ENCODE data around the gene GDF10.

The GDF10 gene

DNA sequence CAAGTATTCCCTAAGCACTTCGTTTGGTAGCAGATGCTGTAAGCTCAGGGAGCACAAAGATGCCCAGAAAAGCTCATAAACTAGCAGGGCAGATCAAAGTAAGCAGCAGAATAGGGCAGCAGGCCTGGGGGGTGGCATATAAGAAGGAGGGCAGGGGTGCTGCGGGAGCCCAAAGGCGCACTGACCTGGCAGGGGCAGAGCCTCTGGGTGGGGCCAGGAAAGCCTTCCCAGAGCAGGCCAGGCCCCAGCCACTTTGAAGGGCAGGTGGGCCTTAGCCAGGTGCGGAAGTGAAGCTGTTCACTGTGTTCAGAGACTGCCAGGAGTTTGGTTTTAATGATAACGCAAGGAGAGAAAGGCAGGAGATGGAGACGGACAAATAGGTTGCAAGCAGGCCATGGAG, 3.9 kb downstream of the GDF10 start:
- no peaks in the 10 kb centered on the region for H3K9me3 ChIP-seq
- H3K4me3 ChIP-seq, result no peak overlapping the region
- no peaks in the 10 kb centered on the region for H3K36me3 ChIP-seq
- no peak for TF ChIP-seq CTCF (IDR thresholded peaks at IDR 0.05)
- H3K27me3 ChIP-seq, result peaks cover 0 to 41% of the 10 kb centered on the region in 2 donors
- DNase-seq, result no peak
- no peak overlapping the region for H3K27ac ChIP-seq
- peaks cover 0 to 32% (median 22%) of the 10 kb centered on the region in 4 donors for H3K4me1 ChIP-seq
- intact Hi-C loops (cut with DNase I; ENCODE audit: low total_unique reads), result no loop called here

- TF ChIP-seq CTCF (IDR thresholded peaks at IDR 0.05), result no peak
- Histone ChIP-seq H3K27ac (no peak overlapping the region), H3K4me3 (no peak overlapping the region), H3K9me3 (no peaks in the 10 kb centered on the region), H3K4me1 (peaks cover 0 to 15% (median 9%) of the 10 kb centered on the region in 4 donors), H3K36me3 (no peaks in the 10 kb centered on the region), H3K27me3 (peaks cover 0 to 32% of the 10 kb centered on the region in 2 donors)
- intact Hi-C loops (cut with DNase I; ENCODE audit: low total_unique reads), result no loop called here
- DNase-seq, result no peak
Observed at GRCh38 chr10:47305566-47305965, 5.6 kb downstream of the GDF10 start.

DNA sequence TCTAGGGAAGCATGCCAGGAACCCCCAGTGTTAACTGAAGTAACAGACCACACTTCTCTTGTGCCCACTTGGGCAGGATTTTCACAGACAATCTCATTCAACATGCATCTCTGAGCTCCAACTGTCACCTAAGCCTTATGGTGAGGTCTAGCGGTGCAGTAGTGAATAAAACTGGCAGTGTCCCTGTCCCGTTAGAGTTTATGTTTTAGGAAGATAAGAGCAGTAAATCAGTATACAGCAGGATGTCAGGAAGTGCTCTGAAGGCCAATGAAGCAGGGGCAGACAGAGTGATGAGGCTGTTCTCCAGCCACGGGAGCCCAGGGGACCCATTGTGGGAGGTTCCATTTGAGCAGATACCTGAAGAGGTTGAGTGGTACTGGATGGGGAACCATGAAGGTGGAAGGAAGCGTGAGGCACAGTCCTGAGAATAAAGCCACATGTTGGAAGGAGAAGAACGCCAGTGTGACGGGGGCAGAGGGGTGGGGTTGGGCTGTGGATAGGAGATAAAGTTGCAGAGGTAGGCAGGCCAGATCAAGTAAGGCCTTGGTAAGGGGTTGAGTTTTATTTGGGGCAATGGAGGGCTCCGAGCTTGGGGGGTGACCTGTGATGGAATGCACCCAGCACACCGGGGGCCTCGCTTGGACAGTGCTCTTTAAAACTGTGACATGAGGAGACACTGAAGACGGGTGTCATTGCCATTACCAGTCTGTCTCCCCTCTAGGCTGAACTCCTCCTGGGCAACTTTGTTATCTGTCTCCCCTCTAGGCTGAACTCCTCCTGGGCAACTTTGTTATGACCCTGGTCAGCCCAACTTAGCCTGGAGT, 6.6 kb downstream of the GDF10 start:
- no peak for DNase-seq
- H3K27me3 ChIP-seq, result peaks cover 0 to 22% of the 10 kb centered on the region in 2 donors
- peaks cover 0 to 11% (median 3%) of the 10 kb centered on the region in 4 donors for H3K4me1 ChIP-seq
- no peak overlapping the region for H3K27ac ChIP-seq
- H3K9me3 ChIP-seq, result no peaks in the 10 kb centered on the region
- intact Hi-C loops (cut with DNase I; ENCODE audit: low total_unique reads), result no loop called here
- H3K4me3 ChIP-seq, result no peak overlapping the region
- H3K36me3 ChIP-seq, result no peaks in the 10 kb centered on the region
- TF ChIP-seq CTCF (IDR thresholded peaks at IDR 0.05), result no peak

- Histone ChIP-seq H3K36me3 (no peaks in the 10 kb centered on the region), H3K4me3 (no peak overlapping the region), H3K4me1 (peaks cover 0 to 10% (median 3%) of the 10 kb centered on the region in 4 donors), H3K9me3 (no peaks in the 10 kb centered on the region), H3K27me3 (peaks cover 0 to 18% of the 10 kb centered on the region in 2 donors), H3K27ac (no peak overlapping the region)
- intact Hi-C loops (cut with DNase I; ENCODE audit: low total_unique reads), result no loop called here
- DNase-seq, result no peak
- no peak for TF ChIP-seq CTCF (IDR thresholded peaks at IDR 0.05)
Observed at GRCh38 chr10:47307381-47307780, 7.4 kb downstream of the GDF10 start.

DNA sequence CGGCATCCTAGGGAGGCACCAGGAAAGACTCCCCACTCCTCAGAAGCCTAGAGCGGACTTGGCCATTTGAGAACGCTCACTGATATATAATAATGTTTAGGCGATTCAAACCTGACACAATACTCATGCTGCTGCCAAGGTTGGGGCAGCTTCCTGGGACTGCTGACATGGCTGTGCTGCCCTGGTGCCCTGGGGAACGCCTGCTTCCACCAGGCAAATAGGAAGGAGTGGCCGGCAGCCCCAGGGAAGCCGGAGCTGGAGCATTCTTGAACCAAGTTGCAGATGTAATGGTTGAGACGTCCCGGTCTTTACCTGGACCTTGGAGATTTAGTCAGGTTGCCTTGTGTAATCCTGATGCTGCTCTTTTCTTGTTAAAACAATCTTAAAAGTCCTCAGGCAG, 8.8 kb downstream of the GDF10 start:
- TF ChIP-seq CTCF (IDR thresholded peaks at IDR 0.05), result no peak
- Histone ChIP-seq H3K9me3 (no peaks in the 10 kb centered on the region), H3K27me3 (peaks cover 0 to 10% of the 10 kb centered on the region in 2 donors), H3K36me3 (no peaks in the 10 kb centered on the region), H3K4me3 (no peak overlapping the region), H3K4me1 (peaks cover 0 to 10% (median 3%) of the 10 kb centered on the region in 4 donors), H3K27ac (no peak overlapping the region)
- intact Hi-C loops (cut with DNase I; ENCODE audit: low total_unique reads), result no loop called here
- DNase-seq, result no peak
